AG20443 (cell line): Measurements from ENCODE around the gene TIMP3.
"Not testable (repeated sequence)": the region's sequence is repeated elsewhere in the genome, so short reads cannot be mapped to it uniquely, and the experiment has no call there.

Experiments used
- DNase-seq: peaks from one replicate; pipeline ENCODE4 v3.0.0; 2012; ENCODE audit warnings: low spot score, mixed read lengths

The TIMP3 gene

GRCh38 chr22:32801537-32802236, at the start of gene TIMP3:
Gene TIMP3, plus strand, starts transcription at chr22:32801705. Its CDS starts 297 bp downstream, at chr22:32802002.
- peak; percentile 98 for DNase-seq

GRCh38 chr22:32752326-32752725, 49.2 kb upstream of the TIMP3 start:
- no peak for DNase-seq

- no peak for DNase-seq
Measured at GRCh38 chr22:32752816-32753520, 48.5 kb upstream of the TIMP3 start.

- DNase-seq: no peak
Measured at GRCh38 chr22:32753591-32753990, 47.9 kb upstream of the TIMP3 start.

GRCh38 chr22:32754413-32755041, 47.0 kb upstream of the TIMP3 start:
- peak; percentile 76 for DNase-seq

- not testable (repeated sequence) for DNase-seq
Measured at GRCh38 chr22:32757086-32757762, 44.3 kb upstream of the TIMP3 start.

- no peak for DNase-seq
Measured at GRCh38 chr22:32758866-32759385, 42.6 kb upstream of the TIMP3 start.

GRCh38 chr22:32760396-32760795, 41.1 kb upstream of the TIMP3 start:
- no peak for DNase-seq

GRCh38 chr22:32760815-32761214, 40.7 kb upstream of the TIMP3 start:
- DNase-seq: no peak

- DNase-seq: no peak
Measured at GRCh38 chr22:32761251-32761903, 40.1 kb upstream of the TIMP3 start.

- peak; percentile 83 for DNase-seq
Measured at GRCh38 chr22:32764330-32765131, 37.0 kb upstream of the TIMP3 start.

- no peak for DNase-seq
Measured at GRCh38 chr22:32765132-32765618, 36.3 kb upstream of the TIMP3 start.

- DNase-seq: no peak
Measured at GRCh38 chr22:32771756-32772155, 29.7 kb upstream of the TIMP3 start.

GRCh38 chr22:32775957-32776356, 25.5 kb upstream of the TIMP3 start:
- peak; percentile 33 for DNase-seq

GRCh38 chr22:32776397-32776796, 25.1 kb upstream of the TIMP3 start:
- no peak for DNase-seq

- DNase-seq: no peak
Measured at GRCh38 chr22:32776802-32777201, 24.7 kb upstream of the TIMP3 start.

GRCh38 chr22:32777987-32778386, 23.5 kb upstream of the TIMP3 start:
- DNase-seq: no peak

GRCh38 chr22:32780726-32781310, 20.7 kb upstream of the TIMP3 start:
- DNase-seq: no peak

GRCh38 chr22:32781695-32782094, 19.8 kb upstream of the TIMP3 start:
- DNase-seq: peak; percentile 11

- DNase-seq: no peak
Measured at GRCh38 chr22:32785321-32786026, 16.0 kb upstream of the TIMP3 start.
